HL-60/S4 treated with retinoic acid at 250 ng/mL for 4 days and 3 days (cell line): ENCODE results near the gene NHS.

Experiments used
- in situ Hi-C: fragments of 300-500 bp; cut with MboI; formaldehyde crosslinking; loops from 2 replicates; pipeline ENCODE4 v1.7.0; 2022; ENCODE audit warnings: low sequenced_read_pairs

Gene NHS

DNA sequence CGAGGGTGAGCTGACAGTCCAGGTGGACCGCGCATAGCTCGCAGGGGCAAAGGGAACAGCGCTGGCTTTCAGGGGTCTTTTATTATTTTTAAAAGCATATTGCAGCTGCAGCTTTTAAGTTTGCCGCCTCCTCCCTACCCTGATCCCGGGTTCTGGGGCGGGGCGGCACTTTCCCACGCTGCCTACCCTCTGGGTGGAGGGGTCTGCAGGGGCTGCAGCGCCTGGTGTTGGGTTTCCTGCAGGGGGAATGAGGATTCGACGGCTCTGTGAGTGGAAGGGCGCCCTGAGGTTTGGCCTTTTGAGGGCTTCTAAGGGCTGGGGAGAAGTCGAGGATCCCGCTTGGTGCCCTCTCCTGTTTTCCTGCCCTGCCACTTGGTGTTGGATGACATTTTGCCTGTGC is 281.6 kb downstream of the NHS start:
- in situ Hi-C loops = no loop called here

DNA sequence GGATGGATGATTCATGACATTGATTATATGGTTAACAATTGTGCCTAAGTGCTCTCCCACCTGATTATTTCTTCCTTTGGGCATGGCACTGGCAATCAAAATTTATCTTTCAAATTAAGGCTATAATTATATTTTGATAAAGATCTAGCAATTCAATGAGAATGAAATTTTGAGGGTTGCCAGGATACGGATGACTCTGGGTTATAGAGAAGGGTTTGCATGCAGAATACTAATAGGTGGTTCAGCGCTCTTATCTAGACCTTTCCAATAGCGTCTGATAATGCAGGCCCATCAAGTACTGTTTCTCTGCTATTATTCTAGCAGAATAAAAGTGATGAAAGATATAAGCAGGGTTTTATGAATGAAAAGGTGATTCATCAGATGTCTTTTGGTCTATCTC is 287.4 kb downstream of the NHS start:
- in situ Hi-C loops = no loop called here

DNA sequence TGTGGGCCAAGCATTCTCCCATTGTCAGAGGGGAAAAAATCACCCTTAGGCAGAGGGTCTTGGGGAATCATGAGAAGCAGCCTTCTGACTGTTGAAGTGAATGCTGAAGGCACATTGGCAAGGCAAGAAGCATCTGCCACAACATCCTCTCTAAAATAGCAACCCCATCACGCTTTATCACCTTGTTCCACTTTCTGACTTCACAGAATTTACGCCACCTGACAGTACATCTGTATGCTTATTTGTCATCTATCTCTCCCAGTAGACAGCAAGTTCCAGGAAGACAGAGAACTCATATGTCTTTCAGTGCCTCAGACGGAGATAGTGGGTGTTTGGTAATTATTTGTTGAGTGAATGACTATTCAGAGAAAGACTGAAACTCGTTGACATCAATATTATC is 293.9 kb downstream of the NHS start:
- in situ Hi-C loops = no loop called here

DNA sequence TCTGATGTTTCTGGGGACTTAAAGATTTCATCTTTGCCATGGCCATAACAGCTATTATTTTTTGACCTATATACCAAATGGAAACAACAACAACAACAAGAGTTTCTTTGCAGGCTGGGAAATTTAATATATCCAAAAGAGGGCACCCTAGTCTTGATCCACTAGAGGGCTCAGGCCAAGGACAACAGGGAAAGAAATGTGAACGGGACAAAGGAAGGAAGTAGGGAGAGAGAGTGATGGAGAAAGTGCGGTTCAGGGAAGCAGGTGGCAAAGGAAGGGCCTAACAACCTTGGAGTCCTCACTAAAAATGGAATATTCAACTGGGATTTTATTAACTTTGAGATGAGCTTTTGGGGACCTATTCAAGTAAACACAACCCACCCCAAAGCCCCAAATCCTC is 294.5 kb downstream of the NHS start:
- in situ Hi-C loops = no loop called here

DNA sequence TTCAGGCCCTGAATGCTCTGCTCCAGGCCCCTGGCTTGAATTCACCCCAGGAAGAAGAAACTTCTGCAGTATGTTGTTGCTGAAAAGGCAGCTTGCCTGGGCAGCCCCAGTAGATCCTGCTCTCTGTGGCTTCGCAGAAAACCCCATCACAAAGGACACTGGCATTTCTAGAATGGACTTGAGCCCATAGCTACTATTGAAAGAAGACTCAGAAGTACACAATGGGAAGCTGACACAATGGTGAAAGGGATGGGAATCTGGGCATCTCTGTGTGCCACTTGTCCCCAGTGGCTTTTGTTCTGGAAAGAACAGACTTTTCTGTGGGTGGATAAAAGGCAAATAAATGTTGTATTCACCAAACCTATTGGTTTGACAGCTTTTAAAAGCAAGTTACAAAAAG is 294.9 kb downstream of the NHS start:
- in situ Hi-C loops = no loop called here

DNA sequence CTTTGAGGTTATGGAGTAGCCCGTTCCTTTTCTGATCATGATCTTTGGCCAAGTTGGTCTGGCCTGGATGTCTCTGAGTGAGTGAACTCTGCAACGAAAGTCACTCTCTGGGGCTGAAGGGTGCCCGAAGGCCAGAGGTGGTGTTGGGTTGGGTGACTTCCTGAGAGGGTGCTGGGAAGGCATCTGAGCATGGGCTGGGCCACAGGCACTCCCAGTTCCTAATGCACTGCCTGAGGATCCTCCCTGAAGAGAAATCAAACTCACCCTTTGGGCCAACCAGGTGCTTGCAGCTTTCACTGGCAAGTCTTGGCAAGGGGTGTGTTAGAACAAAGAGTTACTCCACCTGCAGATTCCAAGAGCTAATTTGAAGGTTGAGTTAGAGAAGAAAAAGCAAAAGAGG is 295.9 kb downstream of the NHS start:
- in situ Hi-C loops = no loop called here

DNA sequence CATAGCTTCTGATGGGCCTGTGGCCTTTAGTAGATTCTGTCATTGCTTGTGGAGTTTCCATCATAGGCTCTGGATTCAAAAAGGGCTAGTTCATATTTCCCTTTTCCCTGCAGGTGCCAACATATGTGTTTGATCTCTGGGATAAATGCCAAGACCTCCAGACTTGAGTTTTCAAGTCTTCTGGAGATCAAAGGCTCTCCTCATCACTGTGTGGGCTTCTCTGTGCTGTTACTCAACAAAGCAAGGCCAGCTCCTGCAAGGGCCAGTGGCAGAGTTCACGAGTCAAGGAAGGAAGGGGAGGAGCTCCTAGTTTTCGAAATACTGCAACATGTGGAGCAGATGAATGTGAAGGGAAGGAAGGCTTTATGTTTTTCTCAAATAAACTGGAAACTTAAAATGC is 299.6 kb downstream of the NHS start:
- in situ Hi-C loops = no loop called here

DNA sequence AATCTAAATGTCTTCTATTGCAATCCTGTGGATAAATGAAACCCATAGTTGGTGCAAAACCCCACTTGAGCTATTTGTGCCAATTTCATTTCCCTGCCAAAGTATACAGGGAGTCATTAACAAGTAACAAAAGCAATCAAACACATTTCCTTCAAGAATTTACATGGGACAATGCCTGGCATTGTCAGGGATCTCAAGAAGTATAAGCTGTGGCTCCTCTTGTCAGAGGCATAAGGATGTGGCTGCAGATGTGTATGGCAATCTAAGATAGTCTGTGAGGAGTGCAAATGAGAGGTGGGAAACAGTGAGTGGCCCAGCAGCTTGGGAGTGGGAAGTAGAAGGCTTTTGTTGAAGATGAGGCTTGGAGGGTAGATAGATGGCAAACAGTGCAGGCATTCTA is 304.3 kb downstream of the NHS start:
- in situ Hi-C loops = no loop called here

DNA sequence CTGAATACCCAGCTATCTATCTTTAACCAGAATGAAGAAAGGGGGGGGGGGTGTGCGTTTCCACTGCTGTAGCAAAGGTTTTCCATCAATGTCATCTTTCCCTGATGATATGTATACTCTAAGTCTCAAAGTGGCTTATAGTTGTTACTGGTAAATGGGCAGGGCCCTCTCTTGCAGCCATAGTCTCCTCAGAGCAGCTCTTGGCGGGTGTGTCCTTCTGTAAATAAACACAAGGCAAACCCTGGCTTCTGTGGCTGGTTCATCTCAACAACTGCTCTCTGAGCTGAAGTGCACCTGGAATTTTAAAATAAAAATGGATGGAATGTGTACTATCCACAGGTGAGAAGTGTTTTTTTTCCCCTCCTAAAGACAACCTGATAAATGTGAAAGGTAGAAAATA is 304.8 kb downstream of the NHS start:
- in situ Hi-C loops = no loop called here

DNA sequence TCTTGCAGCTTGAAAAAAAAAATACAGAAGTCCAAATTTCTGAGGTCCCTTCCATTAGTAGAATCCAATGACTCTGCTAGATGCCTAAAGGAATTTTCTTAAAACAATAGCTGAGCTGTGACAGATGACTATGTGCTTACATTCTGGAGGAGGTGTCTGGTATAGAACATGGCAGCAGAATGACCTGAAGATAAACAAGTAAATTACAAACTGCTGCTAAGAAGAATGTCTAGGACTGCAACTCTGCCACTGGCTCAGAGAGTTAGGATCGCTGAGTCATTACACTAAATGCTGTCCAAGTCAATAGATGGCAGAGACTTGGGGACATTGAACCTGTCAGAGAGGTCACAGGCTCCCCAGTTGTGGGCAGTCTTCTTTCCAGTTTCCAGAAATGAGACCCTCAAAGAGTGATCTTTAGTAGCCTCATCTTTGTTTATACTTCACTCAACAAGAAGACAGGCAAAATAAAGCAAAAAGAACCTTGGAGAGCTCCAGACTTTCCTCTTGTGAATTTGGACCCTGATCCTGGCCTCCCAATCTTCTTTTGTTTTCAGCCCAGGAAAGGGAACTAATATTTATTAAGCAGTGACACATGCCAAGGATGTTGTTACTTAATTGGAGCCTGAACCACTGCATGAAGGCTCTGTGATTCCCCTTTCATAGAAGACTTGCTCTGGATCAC is 305.9 kb downstream of the NHS start:
- in situ Hi-C loops = no loop called here

DNA sequence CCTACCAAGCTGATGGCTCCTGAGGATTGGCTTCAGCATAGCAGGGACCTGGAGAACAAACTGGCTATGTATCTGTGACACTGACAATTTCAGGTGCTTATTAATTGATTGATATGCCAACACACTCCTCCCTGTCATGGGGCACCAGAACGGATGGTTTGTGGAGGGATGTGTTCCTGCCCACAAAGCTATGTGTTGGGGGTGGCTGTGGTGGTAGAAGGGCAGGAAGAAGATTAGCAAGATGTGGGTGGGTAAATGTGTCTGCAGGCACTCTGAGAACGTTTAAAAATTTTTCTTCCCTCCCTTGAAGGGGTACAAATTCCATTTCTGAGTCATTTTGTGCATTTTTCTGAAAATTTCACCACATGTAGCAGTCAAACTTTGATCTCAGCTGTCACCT is 307.3 kb downstream of the NHS start:
- in situ Hi-C loops = no loop called here

DNA sequence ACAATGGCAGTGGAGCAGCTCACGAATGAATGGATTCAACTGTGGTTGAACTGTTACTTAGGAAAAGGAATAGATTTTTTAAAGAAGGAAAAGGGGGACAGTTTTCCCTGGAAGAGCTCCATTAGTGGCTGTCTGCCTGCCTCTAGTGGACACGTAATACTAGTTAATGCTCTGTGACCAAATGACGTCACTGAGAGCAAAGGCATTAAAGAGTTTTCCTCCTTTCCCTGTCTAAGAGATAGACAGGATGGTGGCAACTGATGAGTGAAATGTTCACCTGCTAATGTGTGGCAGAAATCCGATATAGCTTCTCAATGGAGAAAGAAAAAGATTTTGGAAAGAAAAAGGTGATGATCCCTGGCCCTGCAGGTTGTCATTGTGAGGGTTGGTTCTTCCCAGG is 310.0 kb downstream of the NHS start:
- in situ Hi-C loops = no loop called here

DNA sequence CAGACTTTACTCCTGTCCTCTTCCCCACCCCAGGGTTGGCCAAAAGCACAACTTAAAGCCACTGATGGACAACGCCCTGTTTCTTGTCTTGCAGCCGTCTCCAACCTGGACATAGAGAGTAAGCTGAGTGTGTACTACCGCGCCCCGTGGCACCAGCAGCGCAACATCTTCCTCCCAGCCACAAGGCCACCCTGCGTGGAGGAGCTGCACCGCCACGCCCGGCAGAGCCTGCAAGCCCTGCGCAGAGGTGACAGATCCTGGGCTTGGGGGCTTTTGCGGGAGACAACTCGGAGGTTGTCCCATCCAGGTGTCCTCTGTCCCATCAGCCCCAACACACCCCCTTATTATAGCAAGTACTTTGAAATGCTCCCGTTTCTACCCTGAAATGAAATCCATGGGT is 312.6 kb downstream of the NHS start:
- in situ Hi-C loops = no loop called here

DNA sequence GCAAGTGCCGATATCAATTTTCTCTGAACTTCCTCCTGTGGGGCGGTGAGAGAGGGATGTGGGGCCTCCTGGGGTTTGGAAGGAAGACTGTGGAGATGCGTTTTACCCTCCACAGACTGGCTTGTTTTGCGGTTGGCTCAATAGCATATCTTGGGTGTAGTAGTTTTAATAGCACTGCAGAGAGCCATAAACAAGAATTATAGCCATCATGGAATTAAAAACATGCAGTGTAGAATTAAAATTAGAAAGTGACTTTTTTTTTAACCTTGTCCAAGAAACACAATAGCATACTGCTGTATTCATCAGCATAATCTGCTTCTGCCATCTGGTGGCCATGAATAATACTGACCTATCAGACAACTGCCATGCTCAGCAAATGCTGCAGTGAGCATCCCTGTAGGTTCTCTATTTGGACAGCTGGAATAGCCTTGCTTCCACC is 315.0 kb downstream of the NHS start:
- in situ Hi-C loops = no loop called here

DNA sequence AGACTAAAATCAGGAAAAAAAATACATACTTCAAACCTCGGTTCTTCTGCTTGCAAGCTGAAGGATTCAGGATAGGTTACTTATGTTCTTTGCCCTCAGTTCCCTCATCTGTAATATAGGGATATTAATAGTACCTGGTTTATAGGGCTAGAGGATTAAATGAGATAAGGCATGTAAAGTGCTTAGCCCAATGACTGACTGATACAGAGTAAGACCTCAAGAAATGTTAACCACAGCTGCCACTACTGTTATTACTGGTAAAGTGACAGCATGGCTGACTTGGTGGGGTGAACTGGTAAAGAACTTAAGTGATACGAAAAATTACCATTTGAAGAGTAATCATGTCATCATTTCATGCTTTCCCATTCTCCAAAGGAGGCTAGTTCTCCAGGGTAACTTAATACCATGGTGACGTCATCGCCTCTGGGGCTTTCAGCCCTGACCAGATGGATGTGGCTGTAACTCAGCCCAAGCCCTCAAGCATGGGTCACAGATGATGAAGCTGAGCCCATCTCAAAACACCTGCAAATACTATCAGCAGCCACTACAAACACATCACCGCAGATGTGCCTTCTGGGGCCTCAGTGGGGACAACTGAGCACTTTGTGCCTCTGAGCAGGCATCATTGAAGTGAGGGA is 317.8 kb downstream of the NHS start:
- in situ Hi-C loops = no loop called here

DNA sequence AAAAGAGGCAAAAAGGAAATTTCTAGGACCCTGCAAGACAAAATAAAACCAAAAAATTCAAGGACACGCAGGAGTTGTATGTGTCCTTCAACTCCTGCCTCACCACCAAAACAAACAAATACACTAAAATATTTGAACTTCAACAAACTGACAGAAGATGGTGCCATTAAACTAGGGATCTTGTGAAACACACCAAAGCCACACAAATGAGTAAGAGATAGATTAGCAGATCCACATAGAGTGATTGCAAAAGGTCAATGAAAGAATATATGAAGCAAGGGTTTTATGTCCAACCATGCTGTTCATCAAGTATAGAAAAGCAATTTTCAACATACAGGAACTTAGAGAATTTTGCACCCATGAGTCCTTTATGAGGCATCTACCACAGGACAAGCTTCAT is 322.2 kb downstream of the NHS start:
- in situ Hi-C loops = no loop called here

DNA sequence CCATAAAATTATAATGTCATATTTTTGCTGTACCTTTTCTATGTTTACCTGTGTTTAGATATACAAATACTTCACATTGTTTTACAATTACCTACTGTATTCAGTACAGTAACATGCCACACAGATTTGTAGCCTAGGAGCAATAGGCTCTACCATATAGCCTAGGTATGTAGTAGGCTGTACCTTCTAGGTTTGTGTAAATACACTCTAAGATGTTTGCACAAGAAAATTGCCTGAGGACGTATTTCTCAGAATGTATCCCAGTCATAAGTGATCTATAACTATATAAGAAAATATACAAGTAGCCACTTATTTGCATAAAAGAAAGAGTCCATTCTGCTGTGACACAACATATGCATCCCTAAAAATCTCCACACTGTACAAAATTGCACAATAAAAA is 326.0 kb downstream of the NHS start:
- in situ Hi-C loops = no loop called here

DNA sequence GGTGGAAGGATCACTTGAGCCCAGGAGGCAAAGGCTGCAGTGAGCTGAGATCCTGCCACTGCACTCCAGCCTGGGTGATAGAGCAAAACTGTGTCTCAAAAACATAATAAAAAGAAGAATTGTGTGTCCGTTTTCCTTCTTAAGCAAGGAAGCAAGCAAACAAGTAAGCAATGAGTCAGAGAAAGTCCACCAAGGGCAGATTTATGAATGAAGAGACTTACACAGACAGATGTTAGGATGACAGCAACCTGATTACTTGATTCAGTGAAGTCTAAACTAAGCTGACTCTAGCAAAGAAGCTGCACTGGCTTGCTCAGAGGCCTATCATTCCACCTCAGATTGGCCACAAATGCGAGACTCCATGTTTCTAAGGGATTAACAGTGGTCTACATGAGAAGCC is 328.2 kb downstream of the NHS start:
- in situ Hi-C loops = no loop called here

DNA sequence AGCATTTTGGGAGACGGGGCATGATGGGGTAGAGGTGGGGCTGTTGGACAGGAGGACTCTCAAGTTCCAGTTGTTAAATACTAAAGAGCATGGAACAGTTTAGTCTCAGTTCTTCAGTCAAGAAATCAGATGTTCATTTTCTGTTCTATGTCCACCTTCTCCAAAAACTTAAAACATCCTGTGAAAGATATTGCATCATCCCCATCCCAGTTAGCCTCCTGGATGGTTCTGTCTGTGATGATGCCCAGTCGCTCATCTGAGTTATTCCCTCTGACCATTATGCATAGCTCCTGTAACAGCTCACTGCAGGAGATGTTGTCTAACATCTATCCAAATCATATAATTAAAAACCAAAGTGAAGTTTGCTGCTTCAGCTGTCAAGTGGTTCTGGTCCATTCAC is 330.2 kb downstream of the NHS start:
- in situ Hi-C loops = no loop called here

DNA sequence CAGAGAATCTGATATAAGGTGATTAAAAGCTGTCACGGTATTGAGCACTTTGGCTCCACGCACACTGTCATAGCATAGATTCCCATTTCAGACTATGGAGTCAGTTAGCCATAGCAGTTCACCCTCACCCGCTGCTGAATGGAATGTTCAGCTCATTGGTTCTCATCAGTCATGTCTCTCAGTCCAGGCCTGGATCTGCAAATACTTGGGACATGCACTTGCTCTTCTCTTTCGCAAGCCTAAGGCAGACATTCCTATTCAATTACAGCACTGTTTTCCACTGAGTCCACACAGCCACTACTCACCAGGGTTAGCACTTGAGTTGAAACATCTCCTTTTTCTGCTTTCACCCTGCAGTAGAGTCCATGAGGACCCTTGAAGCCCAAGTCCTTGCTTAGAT is 331.7 kb downstream of the NHS start:
- in situ Hi-C loops = no loop called here

DNA sequence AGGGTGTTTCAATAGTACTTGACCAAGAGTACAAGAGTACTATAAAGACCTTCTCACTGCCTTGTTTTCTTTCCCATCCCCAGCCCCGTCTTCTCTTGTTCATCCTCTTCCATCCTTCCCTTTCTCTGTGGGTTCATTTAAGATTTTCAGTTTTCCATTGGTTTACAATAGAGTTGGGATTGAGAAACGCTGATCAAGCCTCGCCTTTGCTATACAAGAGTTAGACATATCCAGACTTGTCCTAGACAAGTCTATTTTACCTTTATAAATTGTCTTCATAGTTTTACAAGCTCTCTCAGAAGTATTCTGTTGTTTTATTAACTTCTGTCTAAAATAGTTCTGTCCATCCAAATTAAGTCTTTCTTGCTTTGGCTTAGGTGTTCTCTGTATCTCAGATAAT is 332.7 kb downstream of the NHS start:
- in situ Hi-C loops = no loop called here

DNA sequence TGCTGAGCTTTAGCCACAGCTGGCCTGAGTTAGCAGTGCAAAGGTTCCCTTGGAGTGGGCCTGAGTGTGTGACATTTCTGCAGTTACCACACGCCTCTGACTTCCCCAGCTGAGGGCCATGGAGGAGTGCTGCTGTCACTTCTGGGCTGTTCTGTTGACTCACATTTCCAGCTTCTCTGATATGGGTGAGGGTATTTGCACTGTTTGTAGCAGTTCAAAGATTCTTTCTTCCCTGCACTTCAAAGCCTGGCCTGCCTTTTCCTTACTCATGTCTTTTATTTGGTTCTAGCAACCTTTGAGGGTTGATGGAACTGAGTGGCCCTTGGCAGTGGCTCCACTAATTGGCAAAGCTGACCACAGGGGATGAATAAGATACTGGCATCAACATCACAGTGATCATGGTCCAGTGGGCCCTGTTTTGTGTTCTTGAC is 335.9 kb downstream of the NHS start:
- in situ Hi-C loops = no loop called here

DNA sequence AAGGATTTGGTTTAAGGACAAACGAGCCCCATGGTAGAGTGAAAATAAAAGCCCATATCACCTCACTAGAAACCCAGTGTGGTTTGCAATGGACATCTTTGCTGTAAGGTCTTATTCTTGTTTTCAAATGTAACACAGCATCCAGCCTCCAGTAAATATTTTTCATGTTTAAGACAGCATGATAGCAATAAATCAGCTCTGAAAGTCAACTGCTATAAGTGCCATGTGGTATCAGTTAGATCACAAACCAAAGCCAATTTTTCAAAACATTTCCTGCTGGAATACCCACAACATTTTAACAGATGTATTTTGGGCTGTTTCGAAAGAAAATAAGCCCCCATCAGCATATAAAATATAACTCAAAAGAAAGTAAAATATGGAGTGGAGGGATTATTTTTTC is 338.3 kb downstream of the NHS start:
- in situ Hi-C loops = no loop called here
